ENCODE results near the gene TOR1A.
A peak's percentile ranks its signal among the peaks of the same experiment; 100 is the strongest.
"Not testable (repeated sequence)": the region's sequence is repeated elsewhere in the genome, so short reads cannot be mapped to it uniquely, and the experiment has no call there.

The TOR1A gene

DNA sequence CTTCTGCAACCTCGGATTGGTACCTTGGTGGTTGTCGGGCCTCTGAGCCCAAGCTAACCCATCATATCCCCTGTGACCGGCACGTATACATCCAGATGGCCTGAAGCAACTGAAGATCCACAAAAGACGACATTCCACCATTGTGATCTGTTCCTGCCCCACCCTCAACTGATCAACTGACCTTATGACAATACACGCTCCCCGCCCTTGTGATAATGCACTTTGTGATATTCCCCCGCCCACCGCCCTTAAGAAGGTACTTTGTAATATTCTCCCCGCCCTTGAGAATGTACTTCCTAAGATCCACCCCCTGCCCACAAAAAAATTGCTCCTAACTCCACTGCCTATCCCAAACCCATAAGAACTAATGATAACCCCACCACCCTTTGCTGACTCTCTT is 37.5 kb downstream of the TOR1A start:
- Mint-ChIP-seq H3K9me3 (no peaks in the 10 kb centered on the region), H3K4me1 (peaks cover 13% of the 10 kb centered on the region), H3K27ac (no peak overlapping the region), H3K36me3 (ENCODE audit: low read depth) (no peaks in the 10 kb centered on the region), H3K4me3 (no peak overlapping the region), H3K27me3 (ENCODE audit: low read depth, poor library complexity) (peaks cover 57% of the 10 kb centered on the region)
- DNase-seq: no peak
- TF ChIP-seq, protein P1, sequence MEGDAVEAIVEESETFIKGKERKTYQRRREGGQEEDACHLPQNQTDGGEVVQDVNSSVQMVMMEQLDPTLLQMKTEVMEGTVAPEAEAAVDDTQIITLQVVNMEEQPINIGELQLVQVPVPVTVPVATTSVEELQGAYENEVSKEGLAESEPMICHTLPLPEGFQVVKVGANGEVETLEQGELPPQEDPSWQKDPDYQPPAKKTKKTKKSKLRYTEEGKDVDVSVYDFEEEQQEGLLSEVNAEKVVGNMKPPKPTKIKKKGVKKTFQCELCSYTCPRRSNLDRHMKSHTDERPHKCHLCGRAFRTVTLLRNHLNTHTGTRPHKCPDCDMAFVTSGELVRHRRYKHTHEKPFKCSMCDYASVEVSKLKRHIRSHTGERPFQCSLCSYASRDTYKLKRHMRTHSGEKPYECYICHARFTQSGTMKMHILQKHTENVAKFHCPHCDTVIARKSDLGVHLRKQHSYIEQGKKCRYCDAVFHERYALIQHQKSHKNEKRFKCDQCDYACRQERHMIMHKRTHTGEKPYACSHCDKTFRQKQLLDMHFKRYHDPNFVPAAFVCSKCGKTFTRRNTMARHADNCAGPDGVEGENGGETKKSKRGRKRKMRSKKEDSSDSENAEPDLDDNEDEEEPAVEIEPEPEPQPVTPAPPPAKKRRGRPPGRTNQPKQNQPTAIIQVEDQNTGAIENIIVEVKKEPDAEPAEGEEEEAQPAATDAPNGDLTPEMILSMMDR (IDR thresholded peaks at IDR 0.05): no peak

DNA sequence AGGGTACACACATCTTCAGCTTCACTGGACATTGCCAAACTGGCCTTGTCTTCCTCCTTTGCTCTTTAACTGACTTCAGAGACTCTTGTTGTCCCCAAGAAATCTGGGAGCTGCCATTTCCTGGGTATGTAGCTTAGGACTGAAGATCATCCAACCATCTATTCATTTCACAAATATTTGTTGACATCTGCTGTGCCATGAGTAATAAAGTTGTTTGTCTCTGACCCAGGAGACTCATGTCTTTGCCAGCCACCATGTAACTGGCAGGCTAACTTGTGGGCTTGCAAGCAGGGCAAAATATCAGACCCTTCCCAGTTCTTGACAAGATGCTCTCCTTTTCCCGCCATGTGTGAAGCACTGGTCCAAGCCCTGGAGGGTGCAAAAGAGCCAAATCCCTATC is 38.1 kb downstream of the TOR1A start:
- no peaks in the 10 kb centered on the region for H3K36me3 Mint-ChIP-seq (ENCODE audit: low read depth)

GRCh38 chr9:129784970-129785369 is 39.0 kb downstream of the TOR1A start:
- H3K36me3 Mint-ChIP-seq (ENCODE audit: low read depth); DNase-seq; H3K9me3 Mint-ChIP-seq; H3K4me3 Mint-ChIP-seq; H3K27ac Mint-ChIP-seq: not testable (repeated sequence)
- Mint-ChIP-seq H3K4me1 (peaks cover 13% of the 10 kb centered on the region), H3K27me3 (ENCODE audit: low read depth, poor library complexity) (peaks cover 55% of the 10 kb centered on the region)

More for the DNA sequence above, 38.1 kb downstream of the TOR1A start:
- Mint-ChIP-seq H3K4me3 (no peak overlapping the region), H3K27ac (no peak overlapping the region), H3K4me1 (peaks cover 13% of the 10 kb centered on the region), H3K27me3 (ENCODE audit: low read depth, poor library complexity) (peaks cover 52% of the 10 kb centered on the region), H3K9me3 (no peaks in the 10 kb centered on the region)
- DNase-seq: no peak
- TF ChIP-seq, protein P1 (IDR thresholded peaks at IDR 0.05): no peak

GRCh38 chr9:129783516-129784361 is 40.2 kb downstream of the TOR1A start:
- Mint-ChIP-seq H3K36me3 (ENCODE audit: low read depth) (no peaks in the 10 kb centered on the region), H3K27me3 (ENCODE audit: low read depth, poor library complexity) (peaks cover 57% of the 10 kb centered on the region), H3K4me1 (peaks cover 13% of the 10 kb centered on the region), H3K27ac (no peak overlapping the region), H3K9me3 (no peaks in the 10 kb centered on the region), H3K4me3 (no peak overlapping the region)
- peak; percentile 78 for DNase-seq
- TF ChIP-seq, protein P1 (IDR thresholded peaks at IDR 0.05): peak; percentile 94

DNA sequence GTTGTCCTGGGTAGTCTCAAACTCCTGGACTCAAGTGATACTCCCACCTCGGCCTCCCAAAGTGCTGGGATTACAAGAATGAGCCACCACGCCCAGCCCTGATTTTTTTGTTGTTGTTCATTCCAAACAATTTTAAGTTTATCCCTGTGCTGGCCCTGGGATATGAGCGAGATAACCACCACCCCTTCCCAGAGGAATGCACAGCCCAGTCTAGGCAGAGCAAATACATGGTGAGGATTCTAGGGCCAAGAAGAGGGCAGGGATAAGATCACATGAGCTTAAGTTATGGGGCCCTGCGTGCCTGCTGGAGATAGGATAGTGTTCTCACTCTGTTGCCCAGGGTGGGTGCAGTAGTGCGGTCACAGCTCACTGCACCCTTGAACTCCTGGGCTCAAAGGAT is 42.0 kb downstream of the TOR1A start:
- no peaks in the 10 kb centered on the region for H3K9me3 Mint-ChIP-seq
- H3K4me3 Mint-ChIP-seq: no peak overlapping the region
- peaks cover 40% of the 10 kb centered on the region for H3K27me3 Mint-ChIP-seq (ENCODE audit: low read depth, poor library complexity)
- H3K36me3 Mint-ChIP-seq (ENCODE audit: low read depth): no peaks in the 10 kb centered on the region
- peaks cover 23% of the 10 kb centered on the region for H3K4me1 Mint-ChIP-seq
- no peak for DNase-seq
- H3K27ac Mint-ChIP-seq: no peak overlapping the region
- TF ChIP-seq, protein P1 (IDR thresholded peaks at IDR 0.05): no peak

DNA sequence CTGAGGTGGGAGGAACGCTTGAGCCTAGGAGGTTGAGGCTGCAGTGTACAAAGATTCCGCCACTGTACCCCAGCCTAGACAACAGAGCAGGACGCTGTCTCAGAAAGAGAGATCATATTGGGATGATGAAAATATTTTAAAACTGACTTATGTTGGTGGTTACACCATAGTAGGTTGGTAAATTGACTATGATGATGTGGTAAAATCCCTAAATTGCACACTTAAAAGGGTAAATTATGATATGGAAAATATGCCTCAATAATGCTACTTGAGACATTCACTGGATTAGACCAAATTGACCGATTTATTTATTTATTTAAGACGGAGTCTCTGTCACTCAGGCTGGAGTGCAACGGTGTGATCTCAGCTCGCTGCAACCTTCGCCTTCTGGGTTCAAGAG is 42.8 kb downstream of the TOR1A start:
- Mint-ChIP-seq H3K9me3 (no peaks in the 10 kb centered on the region), H3K36me3 (ENCODE audit: low read depth) (no peaks in the 10 kb centered on the region), H3K4me3 (no peak overlapping the region), H3K27ac (no peak overlapping the region), H3K4me1 (peaks cover 32% of the 10 kb centered on the region), H3K27me3 (ENCODE audit: low read depth, poor library complexity) (peaks cover 32% of the 10 kb centered on the region)
- TF ChIP-seq, protein P1 (IDR thresholded peaks at IDR 0.05): no peak
- DNase-seq: no peak

Measured in nephron progenitor cell (in vitro differentiated cells).